Measurements from ENCODE around the gene BCLAF3. TPM values are rescaled to one million over a fixed set of nuclear protein-coding genes. Genes with fewer than 3 reads are reported as not detected.

The BCLAF3 gene
- polyA plus RNA-seq, 2 of the 4 experiments (the other 2 are of a cell fraction), result 3.7 to 4.1 TPM

GRCh38 chrX:19986531-19986930 is 4.3 kb downstream of the BCLAF3 start (continued):
- TF ChIP-seq USF2 (IDR thresholded peaks at IDR 0.05) (no peak), HDAC2 (IDR thresholded peaks at IDR 0.05) (no peak), CTCF (IDR thresholded peaks at IDR 0.05) (no peak), HOXB5 (CRISPR knock-in tag; IDR thresholded peaks at IDR 0.05) (no peak), RARB (CRISPR knock-in tag; IDR thresholded peaks at IDR 0.05) (no peak), KDM5A (IDR thresholded peaks at IDR 0.05) (no peak), HOXA7 (CRISPR knock-in tag; IDR thresholded peaks at IDR 0.05) (no peak), HOXB13 (CRISPR knock-in tag; IDR thresholded peaks at IDR 0.05; ENCODE audit: low read depth) (no peak)

GRCh38 chrX:19981947-19982346 is 8.9 kb downstream of the BCLAF3 start:
- ChIA-PET CTCF (no interaction called here), POLR2A (no interaction called here)
- no peak overlapping the region for H3K4me3 ChIP-seq
- no peak for FAIRE-seq
- DNase-seq (ENCODE audit: low read depth in 1 of 2, low spot score in 1 of 2), result no peak
- TF ChIP-seq HMGXB4 (CRISPR knock-in tag; IDR thresholded peaks at IDR 0.05; ENCODE audit: borderline replicate concordance) (no peak), BCL3 (IDR thresholded peaks at IDR 0.05) (no peak), REST (IDR thresholded peaks at IDR 0.05) (no peak), GATA3 (IDR thresholded peaks at IDR 0.05; ENCODE audit: borderline replicate concordance) (no peak), RCOR1 (IDR thresholded peaks at IDR 0.05; ENCODE audit: low read depth, low read length) (no peak), BHLHE40 (IDR thresholded peaks at IDR 0.05; ENCODE audit: low read depth, low read length) (no peak)
- peaks cover 13% of the 10 kb centered on the region; the same call in 2 of the 3 replicates for H3K9me3 ChIP-seq
- H3K4me2 ChIP-seq, result no peak overlapping the region
- 88% methylated on average over 2 of the region's 2 CpGs for WGBS (ENCODE audit: missing lambda C conversion rate)
- H3K27ac ChIP-seq, result no peak overlapping the region
- peaks cover 12% of the 10 kb centered on the region; the same call in 1 of the 3 replicates for H3K4me1 ChIP-seq
- no peak for ATAC-seq

- CTCF ChIA-PET, result interaction anchor here (1.0 kb wide), 1 partner anchor 16 kb away, joined by 4 read pairs; no protein-coding TSS in a partner anchor
- POLR2A ChIA-PET, result no interaction called here
- TF ChIP-seq HOXB13 (CRISPR knock-in tag; IDR thresholded peaks at IDR 0.05; ENCODE audit: low read depth) (no peak), ATOH8 (CRISPR knock-in tag; IDR thresholded peaks at IDR 0.05; ENCODE audit: low read depth) (no peak), NFE2L2 (conservative IDR thresholded peaks at IDR 0.05; ENCODE audit: low read length) (no peak), MYC (IDR thresholded peaks at IDR 0.05; ENCODE audit: borderline replicate concordance, low read length) (no peak), CEBPB (IDR thresholded peaks at IDR 0.05) (no peak), SMC3 (IDR thresholded peaks at IDR 0.05) (no peak), ZFP36 (IDR thresholded peaks at IDR 0.05; ENCODE audit: borderline replicate concordance, partially characterized antibody) (no peak), RCOR1 (IDR thresholded peaks at IDR 0.05; ENCODE audit: low read depth, low read length) (no peak), POLR2AphosphoS2 (conservative IDR thresholded peaks at IDR 0.05; ENCODE audit: low read length) (no peak), REST (IDR thresholded peaks at IDR 0.05) (no peak)
These were observed 15.0 kb downstream of the BCLAF3 start for GRCh38 chrX:19975845-19976244.

More at GRCh38 chrX:19975845-19976244, 15.0 kb downstream of the BCLAF3 start:
- DNase-seq (ENCODE audit: low read depth in 1 of 2, low spot score in 1 of 2) (no peak), ATAC-seq (no peak), FAIRE-seq (no peak)
- H3K4me1 ChIP-seq, result no peaks in the 10 kb centered on the region
- H3K4me3 ChIP-seq, result no peak overlapping the region
- no peak overlapping the region for H3K4me2 ChIP-seq
- no peak overlapping the region for H3K27ac ChIP-seq
- H3K9me3 ChIP-seq, result peaks cover 9% of the 10 kb centered on the region; the same call in 2 of the 3 replicates
